ENCODE results near the gene ERCC4. TPM values are rescaled to one million over a fixed set of nuclear protein-coding genes. Genes with fewer than 3 reads are reported as not detected.

Gene ERCC4
- total RNA-seq, 1 experiment from 2014 or later: 23.4 TPM

GRCh38 chr16:13996778-13997288, 76.9 kb downstream of the ERCC4 start:
- no peak for DNase-seq (ENCODE audit: low read depth, low spot score)
- ATAC-seq: no peak
- Histone ChIP-seq H3K27me3 (ENCODE audit: control insufficient read depth, insufficient read depth, low read length) (no peaks in the 10 kb centered on the region), H3K4me1 (ENCODE audit: control insufficient read depth, insufficient read depth, low read length) (0 out of 2 replicates have a peak, but pooled peaks cover 7% of the 10 kb centered on the region), H3K9me3 (ENCODE audit: control insufficient read depth, insufficient read depth, low read depth, low read length) (no peaks in the 10 kb centered on the region), H3K27ac (ENCODE audit: low read length) (no peak overlapping the region), H3K36me3 (ENCODE audit: control insufficient read depth, insufficient read depth, low read length) (no peaks in the 10 kb centered on the region), H3K4me3 (ENCODE audit: low read depth in 2 of 2, low read length in 2 of 2) (no peak overlapping the region)
- in situ Hi-C loops (cut with HindIII; ENCODE audit: low pct_unique_long_range_greater_than_20kb, low sequenced_read_pairs): no loop called here
- POLR2A ChIA-PET: interaction anchor here (0.6 kb wide), 1 partner anchor 12 kb away, joined by 4 read pairs; no protein-coding TSS in a partner anchor
- BruUV-seq (replicated peaks): no TSS peak
- intact Hi-C loops (cut with micrococcal nuclease; ENCODE audit: unreplicated experiment): no loop called here
- CTCF ChIA-PET: no interaction called here
- TF ChIP-seq TCF7L2 (IDR thresholded peaks at IDR 0.05; ENCODE audit: low read depth, low read length): no peak
- TF ChIP-seq, protein P1, sequence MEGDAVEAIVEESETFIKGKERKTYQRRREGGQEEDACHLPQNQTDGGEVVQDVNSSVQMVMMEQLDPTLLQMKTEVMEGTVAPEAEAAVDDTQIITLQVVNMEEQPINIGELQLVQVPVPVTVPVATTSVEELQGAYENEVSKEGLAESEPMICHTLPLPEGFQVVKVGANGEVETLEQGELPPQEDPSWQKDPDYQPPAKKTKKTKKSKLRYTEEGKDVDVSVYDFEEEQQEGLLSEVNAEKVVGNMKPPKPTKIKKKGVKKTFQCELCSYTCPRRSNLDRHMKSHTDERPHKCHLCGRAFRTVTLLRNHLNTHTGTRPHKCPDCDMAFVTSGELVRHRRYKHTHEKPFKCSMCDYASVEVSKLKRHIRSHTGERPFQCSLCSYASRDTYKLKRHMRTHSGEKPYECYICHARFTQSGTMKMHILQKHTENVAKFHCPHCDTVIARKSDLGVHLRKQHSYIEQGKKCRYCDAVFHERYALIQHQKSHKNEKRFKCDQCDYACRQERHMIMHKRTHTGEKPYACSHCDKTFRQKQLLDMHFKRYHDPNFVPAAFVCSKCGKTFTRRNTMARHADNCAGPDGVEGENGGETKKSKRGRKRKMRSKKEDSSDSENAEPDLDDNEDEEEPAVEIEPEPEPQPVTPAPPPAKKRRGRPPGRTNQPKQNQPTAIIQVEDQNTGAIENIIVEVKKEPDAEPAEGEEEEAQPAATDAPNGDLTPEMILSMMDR (IDR thresholded peaks at IDR 0.05): no peak
- no peak for TF ChIP-seq REST (IDR thresholded peaks at IDR 0.05; ENCODE audit: insufficient read depth in 1 of 2, low read depth in 2 of 2, low read length in 1 of 2)
- TF ChIP-seq SIN3A (IDR thresholded peaks at IDR 0.05; ENCODE audit: borderline replicate concordance, insufficient read depth, low read depth, low read length): no peak
- TF ChIP-seq POLR2AphosphoS5 (IDR thresholded peaks at IDR 0.05; ENCODE audit: low read depth, low read length): no peak

DNA sequence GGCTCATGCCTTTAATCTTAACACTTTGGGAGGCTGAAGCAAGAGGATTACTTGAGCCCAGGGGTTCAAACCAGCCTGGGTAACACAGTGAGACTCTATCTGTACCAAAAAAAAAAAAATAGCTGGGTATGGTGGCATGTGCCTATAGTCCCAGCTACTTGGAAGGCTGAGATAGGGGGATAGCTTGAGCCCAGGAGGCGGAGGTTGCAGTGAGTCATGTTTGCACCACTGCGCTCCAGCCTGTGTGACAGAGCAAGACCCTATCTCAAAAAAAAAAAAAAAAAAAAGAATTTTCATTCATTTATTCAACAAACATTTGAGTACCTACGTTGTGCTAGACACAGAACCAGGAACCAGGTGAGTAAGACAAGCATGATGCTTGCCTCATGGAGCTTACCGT, 77.6 kb downstream of the ERCC4 start:
- ChIA-PET CTCF (no interaction called here), POLR2A (no interaction called here)
- no peak for ATAC-seq
- H3K9me3 ChIP-seq (ENCODE audit: control insufficient read depth, insufficient read depth, low read depth, low read length): no peaks in the 10 kb centered on the region
- in situ Hi-C loops (cut with HindIII; ENCODE audit: low pct_unique_long_range_greater_than_20kb, low sequenced_read_pairs) (no loop called here), intact Hi-C loops (cut with micrococcal nuclease; ENCODE audit: unreplicated experiment) (no loop called here)
- no peak overlapping the region for H3K27ac ChIP-seq (ENCODE audit: low read length)
- no TSS peak for BruUV-seq (replicated peaks)
- no peaks in the 10 kb centered on the region for H3K27me3 ChIP-seq (ENCODE audit: control insufficient read depth, insufficient read depth, low read length)
- H3K4me1 ChIP-seq (ENCODE audit: control insufficient read depth, insufficient read depth, low read length): peaks cover 7% of the 10 kb centered on the region; the same call in 1 of the 2 replicates
- H3K4me3 ChIP-seq (ENCODE audit: low read depth in 2 of 2, low read length in 2 of 2): no peak overlapping the region
- no peaks in the 10 kb centered on the region for H3K36me3 ChIP-seq (ENCODE audit: control insufficient read depth, insufficient read depth, low read length)
- TF ChIP-seq SIN3A (IDR thresholded peaks at IDR 0.05; ENCODE audit: borderline replicate concordance, insufficient read depth, low read depth, low read length) (no peak), POLR2AphosphoS5 (IDR thresholded peaks at IDR 0.05; ENCODE audit: low read depth, low read length) (no peak), REST (IDR thresholded peaks at IDR 0.05; ENCODE audit: insufficient read depth in 1 of 2, low read depth in 2 of 2, low read length in 1 of 2) (no peak), TCF7L2 (IDR thresholded peaks at IDR 0.05; ENCODE audit: low read depth, low read length) (no peak)
- TF ChIP-seq, protein P1 (IDR thresholded peaks at IDR 0.05): no peak
- DNase-seq (ENCODE audit: low read depth, low spot score): no peak

Data from Panc1 (cell line).